Measurements from ENCODE around the gene DENND5B. TPM values are rescaled to one million over a fixed set of nuclear protein-coding genes. Genes with fewer than 3 reads are reported as not detected.

Gene DENND5B
- total and polyA plus RNA-seq, 2 of the 4 experiments (the other 2 are of a cell fraction): 5.5 to 13.4 TPM

- in situ Hi-C loops (cut with MboI; ENCODE audit: low sequenced_read_pairs): loop anchor here (5.0 kb wide), 1 partner anchor 35 kb away; no protein-coding TSS in a partner anchor
- Histone ChIP-seq H2BK20ac (ENCODE audit: low read depth, low read length) (peak overlapping the region; percentile 74; the same call in 1 of the 2 replicates), H3K14ac (replicated peaks; ENCODE audit: low read depth, low read length) (0 out of 2 replicates have a peak overlapping the region, but pooled peaks have one; percentile 2), H4K5ac (ENCODE audit: low read depth, low read length) (peak overlapping the region; percentile 49; the same call in 1 of the 2 replicates), H3K4me3 (ENCODE audit: insufficient read depth, low read depth, low read length) (no peak overlapping the region), H3K4me2 (ENCODE audit: low read depth, low read length) (no peak overlapping the region), H4K91ac (ENCODE audit: insufficient read depth, low read depth, low read length) (no peak overlapping the region), H2AFZ (replicated peaks; ENCODE audit: low read length, poor library complexity) (no peak overlapping the region), H3K23ac (ENCODE audit: low read depth, low read length) (peak overlapping the region; percentile 38; the same call in 1 of the 2 replicates), H4K8ac (ENCODE audit: low read depth in 2 of 2, low read length in 2 of 2) (no peak overlapping the region; a peak in 1 of 4 replicates), H3K27ac (ENCODE audit: insufficient read depth, low read length) (no peak overlapping the region), H3K9me1 (ENCODE audit: insufficient read depth, low read length) (peaks cover 7% of the 10 kb centered on the region; the same call in 1 of the 2 replicates), H3K27me3 (ENCODE audit: control insufficient read depth, insufficient read depth, low read length) (no peaks in the 10 kb centered on the region), H2BK5ac (ENCODE audit: low read depth, low read length, poor library complexity, severe bottlenecking) (peak overlapping the region; percentile 80), H2BK15ac (ENCODE audit: low read depth, low read length) (no peak overlapping the region; the same call in 2 of the 3 replicates), H3K9ac (ENCODE audit: low read depth, low read length) (no peak overlapping the region), H3K36me3 (ENCODE audit: control insufficient read depth, insufficient read depth, low read length) (no peaks in the 10 kb centered on the region), H3K79me1 (ENCODE audit: low read depth in 1 of 2, low read length in 2 of 2) (peaks cover 5 to 18% of the 10 kb centered on the region in 2 experiments; a peak in 3 of 4 replicates), H2BK120ac (ENCODE audit: low read depth, low read length) (peak overlapping the region; percentile 47; the same call in 1 of the 2 replicates), H2AK9ac (replicated peaks; ENCODE audit: low read depth, low read length, poor library complexity) (no peak overlapping the region), H3K18ac (ENCODE audit: low read depth, low read length) (peak overlapping the region; percentile 61; the same call in 1 of the 2 replicates), H3K4ac (ENCODE audit: low read depth, low read length) (no peak overlapping the region), H3K4me1 (ENCODE audit: control insufficient read depth, insufficient read depth, low read length) (peaks cover 12% of the 10 kb centered on the region), H4K20me1 (ENCODE audit: insufficient read depth, low read length) (no peaks in the 10 kb centered on the region), H2AK5ac (ENCODE audit: low read depth, low read length) (no peak overlapping the region), H3K9me3 (ENCODE audit: control insufficient read depth, insufficient read depth, low read length) (no peaks in the 10 kb centered on the region), H3K56ac (ENCODE audit: extremely low read depth, insufficient read depth, low read length) (no peak overlapping the region)
- BruUV-seq (replicated peaks): no TSS peak
- intact Hi-C loops (cut with micrococcal nuclease): no loop called here
- TF ChIP-seq POLR2A (IDR thresholded peaks at IDR 0.05; ENCODE audit: low read depth, low read length) (no peak), BHLHE40 (IDR thresholded peaks at IDR 0.05; ENCODE audit: low read depth, low read length) (no peak)
- no peak for DNase-seq
- ChIA-PET POLR2A (ENCODE audit: unreplicated experiment) (no interaction called here), CTCF (no interaction called here)
- no CpG with 5 or more reads among the region's 2 CpGs for WGBS, 2 experiments (ENCODE audit: extremely low coverage in 2 of 2, insufficient read length in 1 of 2)
- dilution Hi-C loops (cut with HindIII; ENCODE audit: low sequenced_read_pairs, unreplicated experiment): no loop called here
- no peak for ATAC-seq (ENCODE audit: low read depth)
Observed at GRCh38 chr12:31492599-31493196, 98.2 kb downstream of the DENND5B start.

Measured in IMR-90 (cell line).